Stimulated activated naive B cell treated with anti-CD40 and anti-IgM and Interleukin-4, amounts not matched to agents 10 μg/mL and 1 μg/mL and 100 μg/mL, for 72 hours (primary cell): Measurements from ENCODE around the gene KCNK7.
"Not testable (repeated sequence)": the region's sequence is repeated elsewhere in the genome, so short reads cannot be mapped to it uniquely, and the experiment has no call there.

Experiments used
- ATAC-seq, 2 donors: fragments of 150-1000 bp; cut with Tn5 transposase; replicated peaks; 2 replicates each; pipeline ENCODE4 v1.10.0; 2021; ENCODE audit warnings: moderate library complexity in 1 of 2
- DNase-seq: peaks from one replicate; pipeline ENCODE4 v3.0.0; 2021
- H3K27ac Mint-ChIP-seq: one replicate; pipeline ENCODE4 v1.8.0; 2022; ENCODE audit warnings: mild to moderate bottlenecking, mixed read lengths
- H3K27me3 Mint-ChIP-seq, 2 donors: one replicate each; pipeline ENCODE4 v1.8.0; 2022; ENCODE audit warnings: mixed read lengths in 2 of 2
- H3K36me3 Mint-ChIP-seq, 2 donors: one replicate each; pipeline ENCODE4 v1.8.0; 2022; ENCODE audit warnings: mixed read lengths in 2 of 2, mild to moderate bottlenecking in 1 of 2
- H3K4me1 Mint-ChIP-seq, 2 donors: one replicate each; pipeline ENCODE4 v1.8.0; 2022; ENCODE audit warnings: mixed read lengths in 2 of 2, mild to moderate bottlenecking in 1 of 2
- H3K4me3 Mint-ChIP-seq, 2 donors: one replicate each; pipeline ENCODE4 v1.8.0; 2022; ENCODE audit warnings: mild to moderate bottlenecking in 2 of 2, mixed read lengths in 2 of 2, moderate library complexity in 1 of 2
- H3K9me3 Mint-ChIP-seq, 2 donors: one replicate each; pipeline ENCODE4 v1.8.0; 2022; ENCODE audit warnings: mixed read lengths in 2 of 2, mild to moderate bottlenecking in 1 of 2

KCNK7 gene

GRCh38 chr11:65572356-65573051 is 23.1 kb downstream of the KCNK7 start, which contains the start of gene FAM89B:
Gene FAM89B, plus strand, starts transcription at chr11:65572538. Its CDS starts 132 bp downstream, at chr11:65572670.
- Mint-ChIP-seq H3K27ac (peak within 1 kb of the TSS; percentile 97), H3K4me1 (peaks cover 40 to 78% of the 10 kb centered on the region in 2 donors), H3K27me3 (no peaks in the 10 kb centered on the region), H3K36me3 (peaks cover 17 to 27% of the 10 kb centered on the region in 2 donors), H3K9me3 (no peaks in the 10 kb centered on the region), H3K4me3 (peak within 1 kb of the TSS; percentile 98 to 99)
- peak in 1 of 2 donors; percentile 9 for ATAC-seq
- peak; percentile 70 for DNase-seq

- Mint-ChIP-seq H3K4me3 (peak overlapping the region; percentile 98 to 99), H3K9me3 (no peaks in the 10 kb centered on the region), H3K36me3 (peaks cover 17 to 28% of the 10 kb centered on the region in 2 donors), H3K4me1 (peaks cover 42 to 72% of the 10 kb centered on the region in 2 donors), H3K27ac (peak overlapping the region; percentile 79), H3K27me3 (no peaks in the 10 kb centered on the region)
- DNase-seq (no peak), ATAC-seq (no peak)
Measured at GRCh38 chr11:65571940-65572339, 23.7 kb downstream of the KCNK7 start.

DNA sequence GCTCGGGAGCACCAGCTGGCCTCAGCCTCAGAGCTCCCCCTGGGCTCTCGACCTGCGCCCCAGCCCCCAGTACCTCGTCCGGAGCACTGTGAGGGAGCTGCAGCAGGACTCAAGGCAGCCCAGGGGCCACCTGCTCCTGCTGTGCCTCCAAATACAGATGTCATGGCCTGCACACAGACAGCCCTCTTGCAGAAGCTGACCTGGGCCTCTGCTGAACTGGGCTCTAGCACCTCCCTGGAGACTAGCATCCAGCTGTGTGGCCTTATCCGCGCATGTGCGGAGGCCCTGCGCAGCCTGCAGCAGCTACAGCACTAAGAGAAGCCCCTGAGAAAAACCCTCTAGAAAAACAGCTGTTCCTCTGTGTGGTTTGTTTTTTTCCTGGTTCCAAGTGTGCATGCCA is 24.2 kb downstream of the KCNK7 start:
- Mint-ChIP-seq H3K36me3 (peaks cover 17 to 26% of the 10 kb centered on the region in 2 donors), H3K27ac (peak overlapping the region; percentile 81), H3K27me3 (no peaks in the 10 kb centered on the region), H3K4me1 (peaks cover 44 to 72% of the 10 kb centered on the region in 2 donors), H3K9me3 (no peaks in the 10 kb centered on the region), H3K4me3 (peak overlapping the region; percentile 98 to 99)
- ATAC-seq (no peak), DNase-seq (no peak)

DNA sequence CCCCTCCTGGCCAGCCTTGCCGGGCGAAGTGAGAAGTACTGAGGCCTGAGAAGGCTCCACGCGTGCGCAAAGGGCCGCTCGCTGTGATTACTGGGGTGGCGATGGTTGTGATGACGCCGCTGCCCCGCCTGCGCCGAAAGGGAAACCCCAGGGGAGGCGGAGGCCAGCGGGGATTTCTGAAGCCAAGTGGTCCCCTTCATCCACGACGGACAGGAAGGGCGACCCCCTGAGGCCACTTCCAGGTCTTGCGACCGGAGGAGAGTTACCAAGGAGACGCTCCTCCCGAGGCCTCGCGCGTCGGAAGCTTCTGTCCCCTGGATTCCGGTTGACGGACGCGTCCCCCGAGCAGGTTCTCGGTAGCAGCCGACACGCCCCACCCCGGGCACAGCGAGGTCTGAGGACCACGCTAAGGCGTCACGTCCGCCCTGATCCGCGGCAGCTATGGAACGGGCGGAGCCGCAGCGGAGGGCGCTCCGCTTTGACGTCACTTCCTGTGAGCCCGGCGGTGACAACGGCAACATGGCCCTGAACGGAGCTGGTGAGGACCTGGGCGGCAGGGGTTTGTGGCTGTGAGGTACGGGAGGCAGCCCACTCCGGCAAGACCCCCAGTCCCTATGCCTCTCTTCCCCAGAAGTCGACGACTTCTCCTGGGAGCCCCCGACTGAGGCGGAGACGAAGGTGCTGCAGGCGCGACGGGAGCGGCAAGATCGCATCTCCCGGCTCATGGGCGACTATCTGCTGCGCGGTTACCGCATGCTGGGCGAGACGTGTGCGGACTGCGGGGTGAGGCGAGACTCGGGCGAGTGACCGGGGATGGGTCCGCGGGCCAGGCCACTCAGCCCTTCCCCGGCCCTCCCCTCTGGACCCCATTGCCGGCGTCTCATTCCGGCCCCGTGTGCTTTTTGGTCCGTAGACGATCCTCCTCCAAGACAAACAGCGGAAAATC is 25.4 kb downstream of the KCNK7 start, which contains the start of gene ZNRD2:
ZNRD2 (plus strand) TSS at position 505 of the 946 bp plus-strand sequence; CDS start at position 520, 15 bp downstream.
- H3K9me3 Mint-ChIP-seq, result no peaks in the 10 kb centered on the region
- peak within 1 kb of the TSS; percentile 98 for H3K27ac Mint-ChIP-seq
- DNase-seq (peak; percentile 100), ATAC-seq (peak; percentile 80 to 82)
- peaks cover 18 to 25% of the 10 kb centered on the region in 2 donors for H3K36me3 Mint-ChIP-seq
- H3K27me3 Mint-ChIP-seq, result no peaks in the 10 kb centered on the region
- peaks cover 52 to 77% of the 10 kb centered on the region in 2 donors for H3K4me1 Mint-ChIP-seq
- H3K4me3 Mint-ChIP-seq, result peak within 1 kb of the TSS; percentile 98 to 99

- DNase-seq, result no peak
- H3K4me1 Mint-ChIP-seq, result peaks cover 48 to 76% of the 10 kb centered on the region in 2 donors
- peak overlapping the region; percentile 98 for H3K27ac Mint-ChIP-seq
- H3K9me3 Mint-ChIP-seq, result no peaks in the 10 kb centered on the region
- ATAC-seq, result peak; percentile 32 to 34
- H3K36me3 Mint-ChIP-seq, result peaks cover 18 to 25% of the 10 kb centered on the region in 2 donors
- no peaks in the 10 kb centered on the region for H3K27me3 Mint-ChIP-seq
- peak overlapping the region; percentile 98 to 99 for H3K4me3 Mint-ChIP-seq
Measured at GRCh38 chr11:65569164-65569972, 26.2 kb downstream of the KCNK7 start.

DNA sequence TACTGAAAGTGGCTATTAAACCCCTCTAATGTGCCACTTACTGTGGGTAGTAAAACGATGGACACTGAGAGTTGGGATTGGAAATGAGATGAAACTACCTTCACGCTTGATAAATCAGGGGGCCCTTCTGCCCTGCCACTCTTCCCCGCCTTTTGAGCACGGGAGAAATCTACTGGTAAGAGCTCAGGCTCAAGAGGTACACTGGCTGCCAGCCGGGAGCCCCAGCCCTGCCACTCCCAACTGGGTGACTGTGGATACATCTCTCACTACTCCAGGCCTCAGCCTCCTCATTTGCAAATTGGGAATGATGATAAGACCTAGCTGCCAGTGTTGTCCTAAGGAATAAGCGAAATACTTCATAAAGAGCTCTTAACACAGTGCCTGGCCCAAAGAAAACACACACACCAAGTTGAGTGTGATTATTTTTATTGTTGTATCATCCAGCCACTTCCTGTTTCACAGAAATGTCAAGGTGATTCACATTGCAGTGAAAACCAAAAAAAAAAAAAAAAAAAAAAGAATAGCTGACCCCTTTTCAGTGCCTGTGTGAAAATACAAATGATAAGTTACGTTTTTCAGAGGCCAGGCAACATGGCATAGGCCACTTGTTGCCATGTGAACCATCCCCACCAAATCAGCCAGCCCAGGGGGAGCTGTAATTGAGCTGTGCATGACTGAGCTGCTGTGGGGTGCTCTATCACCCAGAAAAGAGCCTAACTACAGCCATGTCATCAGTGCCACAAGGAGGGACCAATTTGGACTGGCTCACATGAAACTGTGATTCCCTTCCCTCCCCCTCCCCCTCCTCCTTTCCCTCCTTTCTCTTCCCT is 29.8 kb downstream of the KCNK7 start:
- DNase-seq, result no peak
- Mint-ChIP-seq H3K36me3 (peaks cover 9 to 12% of the 10 kb centered on the region in 2 donors), H3K27me3 (no peaks in the 10 kb centered on the region), H3K4me3 (peak overlapping the region; percentile 10 to 44), H3K9me3 (no peaks in the 10 kb centered on the region), H3K27ac (peak overlapping the region; percentile 88), H3K4me1 (peaks cover 35 to 47% of the 10 kb centered on the region in 2 donors)
- ATAC-seq, result no peak

DNA sequence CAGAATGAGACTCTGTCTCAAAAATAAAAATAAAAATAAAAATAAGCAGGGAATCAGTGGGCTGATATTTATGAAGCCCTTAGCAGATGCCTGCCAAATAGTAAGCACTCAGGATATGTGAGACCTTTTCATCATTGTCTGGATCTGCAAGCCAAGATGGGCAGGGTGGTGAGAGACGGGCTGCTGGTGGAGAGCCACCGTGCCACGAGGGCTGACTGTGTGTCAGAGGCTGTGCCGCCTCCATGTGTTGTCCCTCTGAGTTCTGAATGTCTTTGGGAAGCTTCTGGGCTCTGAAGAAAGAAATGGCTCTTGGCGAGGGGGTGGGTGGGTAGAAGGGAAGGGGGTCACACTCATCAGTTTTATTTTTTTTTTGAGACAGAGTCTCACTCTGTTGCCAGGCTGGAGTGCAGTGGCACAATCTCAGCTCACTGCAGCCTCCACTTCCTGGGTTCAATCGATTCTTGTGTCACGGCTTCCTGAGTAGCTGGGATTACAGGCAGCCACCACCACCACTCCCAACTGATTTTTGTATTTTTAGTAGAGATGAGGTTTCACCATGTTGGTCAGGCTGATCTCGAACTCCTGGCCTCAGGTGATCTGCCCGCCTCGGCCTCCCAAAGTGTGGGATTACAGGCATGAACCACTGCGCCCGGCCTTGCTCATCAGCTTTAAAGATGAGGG is 30.6 kb downstream of the KCNK7 start:
- Mint-ChIP-seq H3K27ac (peak overlapping the region; percentile 6), H3K4me1 (peaks cover 38 to 46% of the 10 kb centered on the region in 2 donors)
- H3K36me3 Mint-ChIP-seq, DNase-seq, H3K27me3 Mint-ChIP-seq, H3K4me3 Mint-ChIP-seq, ATAC-seq, H3K9me3 Mint-ChIP-seq: not testable (repeated sequence)

GRCh38 chr11:65563601-65564000 is 32.0 kb downstream of the KCNK7 start:
- no peak overlapping the region for H3K27ac Mint-ChIP-seq
- no peak overlapping the region for H3K4me3 Mint-ChIP-seq
- H3K4me1 Mint-ChIP-seq, result peaks cover 37 to 51% of the 10 kb centered on the region in 2 donors
- peaks cover 0 to 4% of the 10 kb centered on the region in 2 donors for H3K27me3 Mint-ChIP-seq
- no peak for DNase-seq
- peaks cover 6 to 8% of the 10 kb centered on the region in 2 donors for H3K36me3 Mint-ChIP-seq
- ATAC-seq, result no peak
- H3K9me3 Mint-ChIP-seq, result no peaks in the 10 kb centered on the region

- H3K4me1 Mint-ChIP-seq, result peaks cover 33 to 45% of the 10 kb centered on the region in 2 donors
- H3K36me3 Mint-ChIP-seq, result peaks cover 2 to 4% of the 10 kb centered on the region in 2 donors
- DNase-seq (no peak), ATAC-seq (no peak)
- H3K27ac Mint-ChIP-seq, result no peak overlapping the region
- peaks cover 0 to 4% of the 10 kb centered on the region in 2 donors for H3K27me3 Mint-ChIP-seq
- no peaks in the 10 kb centered on the region for H3K9me3 Mint-ChIP-seq
- no peak overlapping the region for H3K4me3 Mint-ChIP-seq
Measured at GRCh38 chr11:65562788-65563187, 32.8 kb downstream of the KCNK7 start.

DNA sequence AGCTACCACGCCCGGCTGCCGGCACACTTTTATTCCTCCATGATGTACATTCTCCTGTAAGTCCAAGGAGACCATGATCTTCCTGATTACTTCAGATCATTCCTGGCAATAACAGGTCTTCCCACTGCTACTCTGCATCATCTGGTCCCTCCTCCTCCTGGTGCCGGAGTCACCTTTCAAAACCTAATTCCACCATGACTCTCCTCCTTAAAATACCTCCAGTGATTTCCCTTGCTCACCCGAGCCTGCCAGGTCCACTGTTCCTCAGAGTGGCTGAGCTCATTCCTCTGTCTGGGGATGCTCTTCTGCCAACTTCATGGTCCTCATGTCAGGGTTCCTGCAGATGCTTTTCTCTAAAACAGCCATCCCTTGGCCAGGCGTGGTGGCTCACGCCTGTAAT is 33.6 kb downstream of the KCNK7 start:
- no peak overlapping the region for H3K4me3 Mint-ChIP-seq

GRCh38 chr11:65560555-65561418 is 34.8 kb downstream of the KCNK7 start:
- H3K9me3 Mint-ChIP-seq, result no peaks in the 10 kb centered on the region
- no peak for ATAC-seq
- H3K4me1 Mint-ChIP-seq, result peaks cover 32 to 51% of the 10 kb centered on the region in 2 donors
- H3K27me3 Mint-ChIP-seq, result peaks cover 0 to 4% of the 10 kb centered on the region in 2 donors
- H3K36me3 Mint-ChIP-seq, result no peaks in the 10 kb centered on the region
- DNase-seq, result no peak
- peak overlapping the region in 1 of 2 donors; percentile 33 for H3K4me3 Mint-ChIP-seq
- H3K27ac Mint-ChIP-seq, result no peak overlapping the region

More for the DNA sequence above, 33.6 kb downstream of the KCNK7 start:
- ATAC-seq, result no peak
- H3K36me3 Mint-ChIP-seq, result peaks cover 2 to 4% of the 10 kb centered on the region in 2 donors
- H3K4me1 Mint-ChIP-seq, result peaks cover 37 to 50% of the 10 kb centered on the region in 2 donors
- no peak for DNase-seq
- peak overlapping the region; percentile 37 for H3K27ac Mint-ChIP-seq
- H3K9me3 Mint-ChIP-seq, result no peaks in the 10 kb centered on the region
- H3K27me3 Mint-ChIP-seq, result peaks cover 0 to 4% of the 10 kb centered on the region in 2 donors
